Lower leg skin (tissue), 3 donors: ENCODE results near the gene PHLPP2.

Source experiments
- POLR2A ChIP-seq, 2 donors: fragments of 450-650 bp; IDR thresholded peaks; one replicate each; pipeline ENCODE4 v1.6.1; 2016 to 2017; ENCODE audit warnings: antibody characterized with exemption in 2 of 2, mild to moderate bottlenecking in 1 of 2, moderate library complexity in 1 of 2
- TF ChIP-seq, protein P1 (sequence below), 3 donors: fragments of 450-650 bp; IDR thresholded peaks; one replicate each; pipeline ENCODE4 v1.5.1; 2016; ENCODE audit warnings: antibody characterized with exemption in 3 of 3, mild to moderate bottlenecking in 3 of 3, moderate library complexity in 2 of 3

DNA sequence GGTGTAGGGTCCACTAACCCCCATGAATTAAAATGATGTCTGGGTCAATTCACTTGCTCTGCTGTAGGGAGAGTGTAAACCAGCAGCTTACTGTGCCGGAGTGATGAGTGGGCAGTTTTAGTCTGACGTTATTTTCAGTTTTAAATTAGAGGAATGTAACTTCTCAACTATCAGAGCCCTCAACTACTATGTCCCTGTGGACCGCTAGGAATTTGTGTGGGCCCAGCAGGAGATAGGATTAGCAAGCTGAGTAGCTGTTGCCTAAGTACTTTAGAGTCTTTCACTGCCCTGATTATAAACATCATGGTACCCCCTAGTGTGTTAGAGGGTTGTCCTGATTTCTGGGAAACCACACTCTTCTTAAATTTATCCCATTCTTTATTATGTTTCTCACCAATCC lies 87.1 kb downstream of the PHLPP2 start:
- TF ChIP-seq POLR2A (IDR thresholded peaks at IDR 0.05): no peak
- TF ChIP-seq, protein P1, sequence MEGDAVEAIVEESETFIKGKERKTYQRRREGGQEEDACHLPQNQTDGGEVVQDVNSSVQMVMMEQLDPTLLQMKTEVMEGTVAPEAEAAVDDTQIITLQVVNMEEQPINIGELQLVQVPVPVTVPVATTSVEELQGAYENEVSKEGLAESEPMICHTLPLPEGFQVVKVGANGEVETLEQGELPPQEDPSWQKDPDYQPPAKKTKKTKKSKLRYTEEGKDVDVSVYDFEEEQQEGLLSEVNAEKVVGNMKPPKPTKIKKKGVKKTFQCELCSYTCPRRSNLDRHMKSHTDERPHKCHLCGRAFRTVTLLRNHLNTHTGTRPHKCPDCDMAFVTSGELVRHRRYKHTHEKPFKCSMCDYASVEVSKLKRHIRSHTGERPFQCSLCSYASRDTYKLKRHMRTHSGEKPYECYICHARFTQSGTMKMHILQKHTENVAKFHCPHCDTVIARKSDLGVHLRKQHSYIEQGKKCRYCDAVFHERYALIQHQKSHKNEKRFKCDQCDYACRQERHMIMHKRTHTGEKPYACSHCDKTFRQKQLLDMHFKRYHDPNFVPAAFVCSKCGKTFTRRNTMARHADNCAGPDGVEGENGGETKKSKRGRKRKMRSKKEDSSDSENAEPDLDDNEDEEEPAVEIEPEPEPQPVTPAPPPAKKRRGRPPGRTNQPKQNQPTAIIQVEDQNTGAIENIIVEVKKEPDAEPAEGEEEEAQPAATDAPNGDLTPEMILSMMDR (IDR thresholded peaks at IDR 0.05): no peak
